ENCODE measurements around the gene ACRBP.

ACRBP gene

GRCh38 chr12:6691473-6691872, 44.2 kb upstream of the ACRBP start:
- no peak for TF ChIP-seq POLR2AphosphoS5 (IDR thresholded peaks at IDR 0.05; ENCODE audit: low read depth, low read length)
- no peak for TF ChIP-seq TAF1 (IDR thresholded peaks at IDR 0.05; ENCODE audit: borderline replicate concordance, insufficient read depth, low read length)
- no peak for TF ChIP-seq REST (IDR thresholded peaks at IDR 0.05; ENCODE audit: insufficient read depth in 1 of 2, low read depth in 2 of 2, low read length in 2 of 2)
- TF ChIP-seq SIN3A (IDR thresholded peaks at IDR 0.05; ENCODE audit: borderline replicate concordance, insufficient read depth, low read length), result no peak
- no peak for TF ChIP-seq FOXP2 (optimal IDR thresholded peaks at IDR 0.05; ENCODE audit: borderline replicate concordance, extremely low read depth, extremely low read length, insufficient read depth)

- TF ChIP-seq POLR2AphosphoS5 (IDR thresholded peaks at IDR 0.05; ENCODE audit: low read depth, low read length) (peak; percentile 77), REST (IDR thresholded peaks at IDR 0.05; ENCODE audit: insufficient read depth in 1 of 2, low read depth in 2 of 2, low read length in 2 of 2) (peak in 1 of 2 experiments; percentile 19; a peak in 1 of 4 replicates), FOXP2 (optimal IDR thresholded peaks at IDR 0.05; ENCODE audit: borderline replicate concordance, extremely low read depth, extremely low read length, insufficient read depth) (peak; percentile 58), SIN3A (IDR thresholded peaks at IDR 0.05; ENCODE audit: borderline replicate concordance, insufficient read depth, low read length) (no peak; the same call in none of the 2 replicates)
Observed at GRCh38 chr12:6688999-6689882, 42.0 kb upstream of the ACRBP start, which contains the start of gene ZNF384. TSS of gene ZNF384 (minus strand) at chr12:6689375. CDS start at chr12:6679520, 9,855 bp downstream.

- TF ChIP-seq TAF1 (IDR thresholded peaks at IDR 0.05; ENCODE audit: borderline replicate concordance, insufficient read depth, low read length) (no peak), SIN3A (IDR thresholded peaks at IDR 0.05; ENCODE audit: borderline replicate concordance, insufficient read depth, low read length) (0 out of 2 replicates have a peak, but pooled peaks have one; percentile 82)
Observed at GRCh38 chr12:6688543-6688998, 41.3 kb upstream of the ACRBP start.

- TF ChIP-seq SIN3A (IDR thresholded peaks at IDR 0.05; ENCODE audit: borderline replicate concordance, insufficient read depth, low read length) (no peak), TAF1 (IDR thresholded peaks at IDR 0.05; ENCODE audit: borderline replicate concordance, insufficient read depth, low read length) (no peak), POLR2AphosphoS5 (IDR thresholded peaks at IDR 0.05; ENCODE audit: low read depth, low read length) (no peak), FOXP2 (optimal IDR thresholded peaks at IDR 0.05; ENCODE audit: borderline replicate concordance, extremely low read depth, extremely low read length, insufficient read depth) (no peak), REST (IDR thresholded peaks at IDR 0.05; ENCODE audit: insufficient read depth in 1 of 2, low read depth in 2 of 2, low read length in 2 of 2) (no peak)
Observed at GRCh38 chr12:6685814-6686213, 38.6 kb upstream of the ACRBP start.

- TF ChIP-seq REST (IDR thresholded peaks at IDR 0.05; ENCODE audit: insufficient read depth in 1 of 2, low read depth in 2 of 2, low read length in 2 of 2) (no peak), SIN3A (IDR thresholded peaks at IDR 0.05; ENCODE audit: borderline replicate concordance, insufficient read depth, low read length) (no peak), FOXP2 (optimal IDR thresholded peaks at IDR 0.05; ENCODE audit: borderline replicate concordance, extremely low read depth, extremely low read length, insufficient read depth) (no peak), POLR2AphosphoS5 (IDR thresholded peaks at IDR 0.05; ENCODE audit: low read depth, low read length) (no peak), TAF1 (IDR thresholded peaks at IDR 0.05; ENCODE audit: borderline replicate concordance, insufficient read depth, low read length) (no peak)
Observed at GRCh38 chr12:6684609-6685008, 37.4 kb upstream of the ACRBP start.

Data from PFSK-1 (cell line).